HL-60 (cell line): Measurements from ENCODE around the gene IFNG-AS1.

ENCODE experiments used
- DNase-seq, 2 experiments: peaks; one replicate each; pipeline ENCODE4 v3.0.0-alpha.2; 2010 to 2020; ENCODE audit warnings: low read depth in 1 of 2, low spot score in 1 of 2
- H3K27ac ChIP-seq: fragments of 250-450 bp; sonication (Bioruptor Pico); replicated peaks from 2 replicates; pipeline ENCODE4 v1.5.1; 2020; ENCODE audit warnings: mild to moderate bottlenecking, moderate library complexity
- H3K27me3 ChIP-seq: fragments of 250-450 bp; sonication (Bioruptor Pico); 2 replicates; pipeline ENCODE4 v1.5.1; 2021; ENCODE audit warnings: mild to moderate bottlenecking, moderate library complexity; ENCODE audit not compliant: insufficient read depth, poor library complexity, severe bottlenecking
- H3K4me3 ChIP-seq: replicated peaks from 2 replicates; pipeline ENCODE4 v1.5.1; 2011; ENCODE audit warnings: mild to moderate bottlenecking, control low read depth, low read length; ENCODE audit not compliant: insufficient read depth
- CTCF ChIP-seq: IDR thresholded peaks from one replicate; pipeline ENCODE4 v1.5.1; 2011; ENCODE audit warnings: low read length, control low read depth, inconsistent platforms; ENCODE audit not compliant: insufficient read depth
- GABPA ChIP-seq: IDR thresholded peaks from 2 replicates; pipeline ENCODE4 v1.6.1; 2012; ENCODE audit warnings: low read depth
- POLR2AphosphoS5 ChIP-seq: IDR thresholded peaks from 2 replicates; pipeline ENCODE4 v1.6.1; 2012; ENCODE audit warnings: low read depth
- REST ChIP-seq: IDR thresholded peaks from 2 replicates; pipeline ENCODE4 v1.6.1; 2012; ENCODE audit warnings: low read depth; ENCODE audit not compliant: insufficient replicate concordance
- SPI1 ChIP-seq: IDR thresholded peaks from 2 replicates; pipeline ENCODE4 v1.6.1; 2012; ENCODE audit warnings: low read depth, mild to moderate bottlenecking, borderline replicate concordance

Gene IFNG-AS1

GRCh38 chr12:68031881-68032739 is 42.9 kb downstream of the IFNG-AS1 start:
- TF ChIP-seq REST: no peak
- TF ChIP-seq GABPA: no peak
- TF ChIP-seq POLR2AphosphoS5: no peak
- TF ChIP-seq SPI1: no peak
- TF ChIP-seq CTCF: no peak
- no peak overlapping the region for H3K27ac ChIP-seq
- DNase-seq: no peak
- H3K4me3 ChIP-seq: no peak overlapping the region
- no peaks in the 10 kb centered on the region for H3K27me3 ChIP-seq

- peak; percentile 98 for TF ChIP-seq SPI1
- TF ChIP-seq POLR2AphosphoS5: no peak
- H3K27me3 ChIP-seq: no peaks in the 10 kb centered on the region
- no peak overlapping the region for H3K4me3 ChIP-seq
These were observed 45.3 kb downstream of the IFNG-AS1 start for GRCh38 chr12:68034567-68034966.

GRCh38 chr12:68036642-68037041 is 47.4 kb downstream of the IFNG-AS1 start:
- DNase-seq: no peak
- no peaks in the 10 kb centered on the region for H3K27me3 ChIP-seq
- no peak overlapping the region for H3K4me3 ChIP-seq
- TF ChIP-seq POLR2AphosphoS5: no peak
- TF ChIP-seq GABPA: no peak
- TF ChIP-seq CTCF: no peak
- no peak for TF ChIP-seq SPI1
- TF ChIP-seq REST: no peak
- H3K27ac ChIP-seq: no peak overlapping the region

More at GRCh38 chr12:68034567-68034966, 45.3 kb downstream of the IFNG-AS1 start:
- DNase-seq: peak in 1 of 2 experiments; percentile 5
- H3K27ac ChIP-seq: no peak overlapping the region

- Histone ChIP-seq H3K4me3 (no peak overlapping the region), H3K27ac (no peak overlapping the region), H3K27me3 (no peaks in the 10 kb centered on the region)
- TF ChIP-seq REST: no peak
- DNase-seq: no peak
These were observed 48.5 kb downstream of the IFNG-AS1 start for GRCh38 chr12:68037616-68038255.
